Activated T-helper 1 cell treated with anti-CD3 and anti-CD28 coated beads, Interleukin-12 subunit alpha, Interleukin-12 subunit beta, Interleukin-2, Interleukin-4 antibody, amounts not matched to agents 30 ng/mL and 10 ng/mL and 1 ng/mL, durations not matched to agents 14 hours and 24 hours and 36 hours (primary cell): ENCODE measurements around the gene TWSG1. TPM values are rescaled to one million over a fixed set of nuclear protein-coding genes. Genes with fewer than 3 reads are reported as not detected.

Experiments used
- DNase-seq: peaks from one replicate; pipeline ENCODE4 v3.0.0; 2021; ENCODE audit warnings: low spot score
- H3K27ac Mint-ChIP-seq: one replicate; pipeline ENCODE4 v1.8.0; 2021; ENCODE audit warnings: mild to moderate bottlenecking, mixed read lengths
- H3K27me3 Mint-ChIP-seq: one replicate; pipeline ENCODE4 v1.8.0; 2022; ENCODE audit warnings: mild to moderate bottlenecking, moderate library complexity, mixed read lengths; ENCODE audit not compliant: insufficient read depth
- H3K36me3 Mint-ChIP-seq: one replicate; pipeline ENCODE4 v1.8.0; 2021; ENCODE audit warnings: low read depth, mixed read lengths
- H3K4me1 Mint-ChIP-seq: one replicate; pipeline ENCODE4 v1.8.0; 2021; ENCODE audit warnings: low read depth, mixed read lengths
- H3K4me3 Mint-ChIP-seq: one replicate; pipeline ENCODE4 v1.8.0; 2021; ENCODE audit warnings: mild to moderate bottlenecking, moderate library complexity, mixed read lengths
- H3K9me3 Mint-ChIP-seq: one replicate; pipeline ENCODE4 v1.8.0; 2021; ENCODE audit warnings: mixed read lengths
- intact Hi-C: fragments of 100-400 bp; cut with micrococcal nuclease; formaldehyde crosslinking; loops from one replicate; pipeline ENCODE4 v1.15.1; 2024
- total RNA-seq: library from RNA; stranded (reverse); gene quantifications from 2 replicates; pipeline ENCODE4 v1.2.3, GENCODE V29; 2022

TWSG1 gene
- total RNA-seq = 10.6 and 11.3 TPM in 2 replicates

GRCh38 chr18:9334329-9334972 is at the start of gene TWSG1:
TSS of gene TWSG1 (plus strand) at chr18:9334773. CDS start at chr18:9337230, 2,457 bp downstream.
- Mint-ChIP-seq H3K27me3 (peaks cover 33% of the 10 kb centered on the region), H3K4me1 (peaks cover 33% of the 10 kb centered on the region), H3K4me3 (peak within 1 kb of the TSS; percentile 92), H3K9me3 (no peaks in the 10 kb centered on the region), H3K36me3 (peaks cover 9% of the 10 kb centered on the region), H3K27ac (peak within 1 kb of the TSS; percentile 49)
- peak; percentile 88 for DNase-seq
- intact Hi-C loops = loop anchor here (1.0 to 5.0 kb wide), 10 partner anchors 77 to 1192 kb away; partner anchors contain the start of genes ANKRD12, NAPG, PPP4R1 and RALBP1

DNA sequence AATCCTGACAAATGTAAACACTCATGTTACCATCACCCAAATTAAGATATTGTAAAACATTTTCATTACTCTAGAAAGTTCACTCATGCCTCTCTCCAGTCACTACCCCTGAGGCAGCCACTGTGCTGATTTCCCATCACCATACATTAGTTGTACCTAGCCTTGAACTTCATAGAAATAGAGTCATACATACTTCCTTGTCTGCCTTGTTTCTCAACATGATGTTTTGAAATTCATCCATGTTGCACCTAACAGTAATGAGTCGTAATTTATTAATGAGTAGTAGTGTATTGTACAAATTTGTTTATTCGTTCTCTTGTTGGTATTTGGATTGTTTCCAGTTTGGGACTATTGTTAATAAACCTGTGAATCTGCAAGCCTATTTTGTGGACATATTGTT is 49.0 kb upstream of the TWSG1 start:
- Mint-ChIP-seq H3K27ac (no peak overlapping the region), H3K9me3 (peaks cover 3% of the 10 kb centered on the region), H3K27me3 (no peaks in the 10 kb centered on the region), H3K4me3 (no peak overlapping the region), H3K4me1 (no peaks in the 10 kb centered on the region), H3K36me3 (peaks cover 13% of the 10 kb centered on the region)
- intact Hi-C loops = no loop called here
- no peak for DNase-seq

GRCh38 chr18:9287036-9287435 is 47.5 kb upstream of the TWSG1 start:
- intact Hi-C loops = no loop called here
- no peaks in the 10 kb centered on the region for H3K27me3 Mint-ChIP-seq
- H3K4me3 Mint-ChIP-seq = no peak overlapping the region
- H3K9me3 Mint-ChIP-seq = peaks cover 8% of the 10 kb centered on the region
- no peak overlapping the region for H3K27ac Mint-ChIP-seq
- H3K4me1 Mint-ChIP-seq = no peaks in the 10 kb centered on the region
- no peak for DNase-seq
- peaks cover 10% of the 10 kb centered on the region for H3K36me3 Mint-ChIP-seq

DNA sequence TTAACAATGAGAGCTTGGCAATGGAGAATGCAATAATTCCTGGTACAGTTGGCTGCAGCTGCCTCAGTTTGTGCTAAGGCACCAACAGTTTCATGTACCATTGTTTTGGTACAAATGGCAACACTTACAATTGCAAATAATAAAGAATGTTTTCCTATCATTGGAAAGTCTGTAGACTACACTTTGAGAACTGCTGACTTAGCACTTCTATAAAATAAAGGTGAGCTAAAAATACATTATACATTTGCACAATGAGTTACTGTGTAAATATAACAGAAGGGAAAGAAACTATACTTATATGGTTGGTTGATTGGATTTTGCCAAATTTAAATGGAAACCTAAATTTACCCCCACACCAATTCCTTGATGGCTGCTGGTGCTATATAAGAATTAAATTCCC is 44.9 kb upstream of the TWSG1 start:
- no peaks in the 10 kb centered on the region for H3K4me1 Mint-ChIP-seq
- peaks cover 5% of the 10 kb centered on the region for H3K36me3 Mint-ChIP-seq
- H3K4me3 Mint-ChIP-seq = no peak overlapping the region
- intact Hi-C loops = no loop called here
- DNase-seq = no peak
- no peaks in the 10 kb centered on the region for H3K27me3 Mint-ChIP-seq
- H3K9me3 Mint-ChIP-seq = peaks cover 24% of the 10 kb centered on the region
- H3K27ac Mint-ChIP-seq = no peak overlapping the region

DNA sequence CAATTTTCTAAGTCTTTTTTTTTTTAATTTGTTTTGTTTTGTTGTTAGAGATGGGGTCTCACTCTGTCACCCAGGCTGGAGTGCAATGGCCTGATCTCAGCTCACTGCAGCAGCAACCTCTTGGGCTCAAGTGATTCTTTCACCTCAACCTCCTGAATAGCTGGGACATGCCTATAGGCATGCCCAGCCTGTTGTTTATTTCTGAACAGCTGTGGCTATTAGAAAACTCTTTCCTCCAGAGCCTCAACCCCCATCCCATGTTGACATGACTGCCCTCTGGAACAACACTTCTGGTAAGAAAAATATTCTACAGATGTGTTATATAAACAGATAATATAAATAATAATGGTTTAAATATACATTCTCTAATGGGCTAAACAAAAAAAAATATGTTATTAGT is 44.4 kb upstream of the TWSG1 start:
- no peak overlapping the region for H3K4me3 Mint-ChIP-seq
- peaks cover 24% of the 10 kb centered on the region for H3K9me3 Mint-ChIP-seq
- no peaks in the 10 kb centered on the region for H3K27me3 Mint-ChIP-seq
- DNase-seq = no peak
- intact Hi-C loops = no loop called here
- H3K36me3 Mint-ChIP-seq = peaks cover 5% of the 10 kb centered on the region
- no peaks in the 10 kb centered on the region for H3K4me1 Mint-ChIP-seq
- no peak overlapping the region for H3K27ac Mint-ChIP-seq

- Mint-ChIP-seq H3K36me3 (peaks cover 2% of the 10 kb centered on the region), H3K27me3 (no peaks in the 10 kb centered on the region), H3K4me1 (no peaks in the 10 kb centered on the region), H3K4me3 (no peak overlapping the region), H3K9me3 (peaks cover 24% of the 10 kb centered on the region), H3K27ac (no peak overlapping the region)
- intact Hi-C loops = no loop called here
- no peak for DNase-seq
Measured at GRCh38 chr18:9292047-9292446, 42.5 kb upstream of the TWSG1 start.

DNA sequence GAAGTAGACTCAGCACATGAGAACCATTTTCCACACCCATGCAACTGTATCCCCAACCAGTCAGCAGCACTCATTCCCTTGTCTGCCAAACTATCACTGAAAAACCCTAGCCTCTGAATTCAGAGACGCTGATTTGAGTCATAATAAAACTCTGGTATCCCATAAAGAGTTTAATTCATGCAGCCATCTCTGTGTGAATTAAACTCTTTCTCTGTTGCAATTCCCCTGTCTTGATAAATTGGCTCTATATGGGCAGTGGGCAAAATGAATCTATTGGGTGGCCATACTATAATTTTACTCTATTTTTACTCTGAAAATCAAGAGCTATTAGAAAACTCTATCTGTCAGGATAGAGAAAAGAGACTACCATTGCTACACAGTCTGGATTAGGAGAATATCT is 40.6 kb upstream of the TWSG1 start:
- Mint-ChIP-seq H3K9me3 (peaks cover 24% of the 10 kb centered on the region), H3K4me1 (no peaks in the 10 kb centered on the region), H3K27me3 (no peaks in the 10 kb centered on the region), H3K36me3 (no peaks in the 10 kb centered on the region), H3K27ac (no peak overlapping the region), H3K4me3 (no peak overlapping the region)
- DNase-seq = no peak
- intact Hi-C loops = no loop called here

DNA sequence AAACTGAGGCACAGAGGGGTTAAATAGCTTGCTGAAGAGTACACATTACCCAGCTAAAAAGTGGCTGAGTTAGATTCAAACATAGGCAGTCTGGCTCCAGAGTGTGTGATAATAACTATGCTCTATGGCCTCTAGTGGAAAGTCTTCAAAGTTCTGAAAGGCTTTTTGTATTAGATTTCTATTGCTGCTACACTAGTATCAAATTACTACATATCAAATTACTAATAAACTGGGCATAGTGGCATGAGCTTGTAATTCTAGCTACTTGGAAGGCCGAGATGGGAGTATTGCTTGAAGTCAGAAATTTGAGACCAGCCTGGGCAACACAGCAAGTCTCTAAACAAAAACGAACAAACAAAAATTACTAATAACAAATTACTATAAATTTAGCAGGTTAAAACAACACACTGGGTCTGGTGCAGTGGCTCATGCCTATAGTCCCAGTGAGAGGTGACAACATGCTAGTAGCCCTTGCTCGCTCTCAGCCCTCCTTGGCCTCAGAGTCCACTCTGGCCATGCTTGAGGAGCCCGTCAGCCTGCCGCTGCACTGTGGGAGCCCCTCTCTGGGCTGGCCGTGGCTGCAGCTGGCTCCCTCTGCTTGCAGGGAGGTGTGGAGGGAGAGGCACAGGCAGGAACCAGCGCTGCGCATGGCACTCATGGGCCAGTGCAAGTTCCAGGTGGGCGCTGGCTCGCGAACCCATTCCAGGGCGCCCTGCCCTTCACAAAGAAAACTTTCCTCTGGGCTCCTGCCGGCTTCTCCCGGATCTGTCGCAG is 38.2 kb upstream of the TWSG1 start:
- Mint-ChIP-seq H3K4me1 (no peaks in the 10 kb centered on the region), H3K9me3 (peaks cover 16% of the 10 kb centered on the region), H3K27me3 (no peaks in the 10 kb centered on the region), H3K27ac (no peak overlapping the region), H3K4me3 (no peak overlapping the region), H3K36me3 (no peaks in the 10 kb centered on the region)
- intact Hi-C loops = no loop called here
- no peak for DNase-seq

DNA sequence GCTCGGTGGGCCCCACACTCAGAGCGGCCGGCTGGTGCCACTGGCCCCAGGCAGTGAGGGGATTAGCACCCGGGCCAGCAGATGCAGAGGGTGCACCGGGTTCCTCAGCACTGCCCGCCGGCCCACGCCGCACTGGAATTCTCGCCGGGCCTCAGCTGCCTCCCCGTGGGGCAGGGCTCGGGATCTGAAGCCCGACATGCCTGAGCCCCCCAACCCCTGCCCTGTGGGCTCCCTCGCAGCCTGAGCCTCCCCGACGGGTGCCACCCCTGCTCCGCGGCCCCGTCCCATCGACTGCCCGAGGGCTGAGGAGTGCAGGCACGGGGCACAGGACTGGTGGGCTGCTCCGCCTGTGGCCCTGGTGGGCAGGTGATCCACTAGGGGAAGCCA is 37.6 kb upstream of the TWSG1 start:
- DNase-seq = no peak
- intact Hi-C loops = no loop called here
- H3K27me3 Mint-ChIP-seq = no peaks in the 10 kb centered on the region
- H3K36me3 Mint-ChIP-seq = no peaks in the 10 kb centered on the region
- H3K9me3 Mint-ChIP-seq = peaks cover 17% of the 10 kb centered on the region
- no peak overlapping the region for H3K27ac Mint-ChIP-seq
- no peaks in the 10 kb centered on the region for H3K4me1 Mint-ChIP-seq
- H3K4me3 Mint-ChIP-seq = no peak overlapping the region

DNA sequence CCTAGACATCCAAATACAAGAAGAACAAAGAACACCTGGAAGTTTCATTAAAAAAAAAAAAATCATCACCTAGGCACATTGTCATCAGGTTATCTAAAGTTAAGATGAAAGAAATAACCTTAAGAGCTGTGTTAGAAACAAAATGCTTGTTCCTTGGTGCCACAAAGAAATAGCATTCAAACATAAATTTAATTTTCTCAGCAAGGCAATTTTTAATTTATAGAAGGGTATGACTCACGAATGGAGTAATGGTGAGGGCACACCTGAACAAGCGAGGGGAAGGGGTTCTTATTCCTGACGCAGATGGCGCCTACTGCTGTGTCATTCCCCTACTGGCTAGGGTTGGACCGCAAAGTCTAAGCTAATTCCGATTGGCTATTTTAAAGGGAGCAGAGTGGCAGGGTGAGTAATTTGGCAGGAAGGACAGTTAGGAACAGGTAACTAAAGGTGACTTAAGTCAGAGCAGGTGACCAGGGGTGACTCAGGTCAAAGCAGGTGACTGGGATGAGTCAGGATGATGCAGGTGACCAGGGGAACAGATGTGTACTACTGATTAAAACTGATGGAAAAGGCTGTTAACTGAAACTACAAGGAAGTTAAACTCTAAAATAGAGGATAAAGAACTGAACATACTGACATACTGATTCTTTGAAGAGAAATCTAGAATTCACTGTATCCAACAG is 30.0 kb upstream of the TWSG1 start:
- Mint-ChIP-seq H3K27ac (no peak overlapping the region), H3K4me3 (no peak overlapping the region), H3K9me3 (peaks cover 29% of the 10 kb centered on the region), H3K4me1 (no peaks in the 10 kb centered on the region), H3K27me3 (no peaks in the 10 kb centered on the region), H3K36me3 (peaks cover 3% of the 10 kb centered on the region)
- no peak for DNase-seq
- intact Hi-C loops = loop anchor here (10.0 kb wide), 1 partner anchor 60 kb away; no protein-coding TSS in a partner anchor

GRCh38 chr18:9319333-9319732 is 15.2 kb upstream of the TWSG1 start:
- no peaks in the 10 kb centered on the region for H3K4me1 Mint-ChIP-seq
- no peak overlapping the region for H3K4me3 Mint-ChIP-seq
- H3K36me3 Mint-ChIP-seq = no peaks in the 10 kb centered on the region

DNA sequence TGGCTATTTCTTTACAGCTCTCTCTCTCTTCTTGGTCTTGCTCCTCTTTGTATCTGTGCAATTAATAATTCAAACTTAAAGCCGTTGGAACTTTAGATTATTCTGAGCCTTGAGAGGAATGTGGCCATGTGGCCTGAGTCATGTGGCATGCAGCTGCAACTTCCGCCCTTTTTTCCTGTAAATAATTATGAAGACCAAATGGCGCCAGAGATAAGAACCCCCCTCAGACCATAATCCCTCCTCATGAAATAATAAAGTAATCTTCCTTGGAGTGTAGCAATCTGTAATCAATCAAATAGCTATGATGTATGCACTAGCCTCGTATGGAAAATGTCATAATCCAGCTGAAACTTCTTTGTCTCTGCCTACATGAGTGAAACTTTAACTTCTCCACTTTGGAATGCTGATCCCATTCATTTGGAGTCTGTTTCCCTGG is 13.5 kb upstream of the TWSG1 start:
- Mint-ChIP-seq H3K9me3 (peaks cover 3% of the 10 kb centered on the region), H3K4me1 (no peaks in the 10 kb centered on the region), H3K4me3 (no peak overlapping the region), H3K36me3 (no peaks in the 10 kb centered on the region), H3K27me3 (peaks cover 13% of the 10 kb centered on the region), H3K27ac (no peak overlapping the region)
- intact Hi-C loops = no loop called here
- no peak for DNase-seq

More at GRCh38 chr18:9319333-9319732, 15.2 kb upstream of the TWSG1 start:
- H3K27ac Mint-ChIP-seq = no peak overlapping the region
- DNase-seq = no peak
- H3K9me3 Mint-ChIP-seq = peaks cover 3% of the 10 kb centered on the region
- H3K27me3 Mint-ChIP-seq = peaks cover 10% of the 10 kb centered on the region
- intact Hi-C loops = no loop called here

DNA sequence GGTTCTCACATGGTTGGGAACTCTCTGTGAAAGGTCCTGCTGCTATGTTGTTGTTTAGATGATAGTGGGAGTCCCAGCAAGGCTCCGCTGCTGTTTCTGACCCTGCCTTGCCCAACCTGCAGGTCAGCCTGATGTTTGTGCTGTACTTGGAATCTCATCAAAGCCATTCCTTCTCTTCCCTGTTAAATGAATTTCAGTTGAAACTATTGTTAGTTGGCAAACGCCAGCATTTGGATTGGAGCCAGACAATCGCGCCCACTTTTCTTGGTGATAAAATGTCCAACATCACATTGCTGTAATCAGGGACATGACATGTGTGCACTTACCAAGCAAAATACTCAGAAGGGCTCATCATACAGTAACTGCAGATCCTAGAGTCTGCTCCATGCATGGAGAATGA is 12.8 kb upstream of the TWSG1 start:
- peaks cover 3% of the 10 kb centered on the region for H3K9me3 Mint-ChIP-seq
- H3K4me3 Mint-ChIP-seq = no peak overlapping the region
- intact Hi-C loops = no loop called here
- peaks cover 18% of the 10 kb centered on the region for H3K27me3 Mint-ChIP-seq
- DNase-seq = no peak
- H3K36me3 Mint-ChIP-seq = no peaks in the 10 kb centered on the region
- H3K4me1 Mint-ChIP-seq = no peaks in the 10 kb centered on the region
- H3K27ac Mint-ChIP-seq = no peak overlapping the region
